HEK293T (cell line): Measurements from ENCODE around the gene TMUB1.

Experiments
- ARNT ChIP-seq: fragments of 450-650 bp; IDR thresholded peaks from 2 replicates; pipeline ENCODE4 v1.6.1; 2017; ENCODE audit warnings: mild to moderate bottlenecking
- BHLHE40 ChIP-seq: fragments of 450-650 bp; IDR thresholded peaks from 2 replicates; pipeline ENCODE4 v1.6.1; 2016; ENCODE audit warnings: mild to moderate bottlenecking, moderate library complexity, borderline replicate concordance
- ELF4 ChIP-seq: fragments of 450-650 bp; IDR thresholded peaks from 2 replicates; pipeline ENCODE4 v1.6.1; 2017; ENCODE audit warnings: antibody characterized with exemption
- FOXA1 ChIP-seq: fragments of 450-650 bp; IDR thresholded peaks from 2 replicates; pipeline ENCODE4 v1.6.1; 2016; ENCODE audit warnings: mild to moderate bottlenecking
- FOXK2 ChIP-seq: fragments of 450-650 bp; IDR thresholded peaks from 2 replicates; pipeline ENCODE4 v1.6.1; 2016; ENCODE audit warnings: mild to moderate bottlenecking
- FOXM1 ChIP-seq: fragments of 450-650 bp; IDR thresholded peaks from 2 replicates; pipeline ENCODE4 v1.6.1; 2017; ENCODE audit warnings: mild to moderate bottlenecking, borderline replicate concordance
- HDGF ChIP-seq: fragments of 450-650 bp; IDR thresholded peaks from 2 replicates; pipeline ENCODE4 v1.6.1; 2017; ENCODE audit warnings: antibody characterized with exemption, borderline replicate concordance
- NFRKB ChIP-seq: fragments of 450-650 bp; IDR thresholded peaks from 2 replicates; pipeline ENCODE4 v1.6.1; 2016; ENCODE audit warnings: mild to moderate bottlenecking, moderate library complexity
- SP1 ChIP-seq: fragments of 450-650 bp; IDR thresholded peaks from 2 replicates; pipeline ENCODE4 v1.6.1; 2017
- SUZ12 ChIP-seq: fragments of 450-650 bp; IDR thresholded peaks from 2 replicates; pipeline ENCODE4 v1.6.1; 2016; ENCODE audit warnings: mild to moderate bottlenecking
- TARDBP ChIP-seq: fragments of 450-650 bp; IDR thresholded peaks from 2 replicates; pipeline ENCODE4 v1.6.1; 2016
- ZNF384 ChIP-seq: fragments of 450-650 bp; IDR thresholded peaks from 2 replicates; pipeline ENCODE4 v1.6.1; 2016

DNA sequence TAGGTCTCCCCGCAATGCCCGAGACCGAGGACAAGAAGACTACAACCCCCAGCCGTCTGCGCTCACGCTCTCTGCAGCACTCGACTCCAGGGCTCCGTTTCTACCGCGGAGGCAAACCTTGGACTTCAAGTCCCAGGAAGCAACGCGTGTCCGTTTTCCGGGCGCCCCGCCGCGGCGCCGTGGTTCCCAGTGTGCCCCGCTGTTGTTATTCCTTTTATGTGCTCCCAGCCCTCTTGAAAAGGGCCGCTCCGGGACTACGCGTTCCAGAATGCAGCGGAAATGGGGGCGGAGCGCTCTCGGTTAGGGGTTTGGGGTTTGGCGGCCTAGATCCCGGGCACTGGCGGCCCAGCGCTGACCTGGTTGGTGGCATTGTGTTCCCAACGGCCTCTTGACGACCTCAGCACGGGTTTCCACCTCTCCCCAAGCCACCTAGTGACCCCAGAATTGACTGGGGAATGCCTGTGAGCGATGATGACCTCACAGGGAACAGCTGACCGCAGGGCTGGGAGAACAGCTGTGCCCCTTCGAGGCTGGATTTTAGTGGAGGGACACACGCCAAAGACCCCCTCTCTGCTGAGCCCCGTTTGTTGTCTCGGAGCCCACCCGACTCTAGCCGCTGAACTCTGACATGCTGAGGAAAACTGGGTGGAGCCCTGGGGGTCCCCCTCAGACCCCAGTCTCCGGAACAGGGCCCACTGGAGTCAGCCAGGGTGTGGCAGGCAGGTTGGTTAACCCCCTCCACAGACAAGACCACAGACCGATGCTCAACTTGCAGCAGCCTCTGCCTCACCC, 25.1 kb downstream of the TMUB1 start:
- TF ChIP-seq BHLHE40 (no peak), ELF4 (no peak; the same call in 1 of the 2 replicates), ZNF384 (no peak), ARNT (no peak), HDGF (no peak; the same call in 1 of the 2 replicates), FOXK2 (no peak), FOXA1 (no peak), NFRKB (no peak), SP1 (no peak), FOXM1 (no peak), SUZ12 (no peak; the same call in 1 of the 2 replicates), TARDBP (no peak)
